Keratinocyte (primary cell): ENCODE data around the gene JPT1. TPM values are rescaled to one million over a fixed set of nuclear protein-coding genes. Genes with fewer than 3 reads are reported as not detected.

ENCODE experiments used
- DNase-seq: peaks from one replicate; pipeline ENCODE4 v3.0.0-alpha.2; 2011; ENCODE audit warnings: low read depth, missing footprints, low spot score
- FAIRE-seq: peaks from 2 replicates; lab custom pipeline; 2011; peaks lifted over from hg19 to GRCh38; lab: Jason Lieb, UNC
- H2AFZ ChIP-seq: 2 replicates; pipeline ENCODE4 v1.6.0; 2012; ENCODE audit warnings: low read length, control low read depth, inconsistent platforms; ENCODE audit not compliant: control insufficient read depth
- H3K27ac ChIP-seq: 2 replicates; pipeline ENCODE4 v1.5.1; 2011; ENCODE audit warnings: low read length; ENCODE audit not compliant: control insufficient read depth, insufficient read depth
- H3K27me3 ChIP-seq: 3 replicates; pipeline ENCODE4 v1.6.0; 2011; ENCODE audit warnings: low read length; ENCODE audit not compliant: control insufficient read depth, insufficient read depth; ENCODE audit errors: extremely low read depth
- H3K36me3 ChIP-seq, 2 experiments: 2 replicates in 1 of 2; 3 replicates in 1 of 2; pipeline ENCODE4 v1.5.1; 2011; ENCODE audit warnings: low read length in 2 of 2, mild to moderate bottlenecking in 1 of 2; ENCODE audit not compliant: control insufficient read depth in 2 of 2, insufficient read depth in 2 of 2; ENCODE audit errors: extremely low read depth in 1 of 2
- H3K4me1 ChIP-seq: 3 replicates; pipeline ENCODE4 v1.5.1; 2011; ENCODE audit warnings: low read length; ENCODE audit not compliant: control insufficient read depth, insufficient read depth; ENCODE audit errors: extremely low read depth
- H3K4me2 ChIP-seq: 3 replicates; pipeline ENCODE4 v1.6.0; 2011; ENCODE audit warnings: low read depth, low read length; ENCODE audit not compliant: control insufficient read depth, insufficient read depth; ENCODE audit errors: extremely low read depth
- H3K4me3 ChIP-seq, 3 experiments: fragments of 200-600 bp in 1 of 3; sonication (generic) in 1 of 3; 2 replicates in 2 of 3; 3 replicates in 1 of 3; pipeline ENCODE4 v1.5.1; 2011 to 2016; ENCODE audit warnings: low read length in 3 of 3, mild to moderate bottlenecking in 3 of 3, control low read depth in 2 of 3, inconsistent platforms in 1 of 3, low read depth in 1 of 3, mixed read lengths in 1 of 3, mixed run types in 1 of 3, moderate library complexity in 1 of 3; ENCODE audit not compliant: control insufficient read depth in 2 of 3, insufficient read depth in 2 of 3; ENCODE audit errors: extremely low read depth in 1 of 3
- H3K79me2 ChIP-seq: 2 replicates; pipeline ENCODE4 v1.6.0; 2012; ENCODE audit warnings: low read length; ENCODE audit not compliant: control insufficient read depth, insufficient read depth
- H3K9ac ChIP-seq: 3 replicates; pipeline ENCODE4 v1.6.0; 2011; ENCODE audit warnings: low read length; ENCODE audit not compliant: control insufficient read depth, insufficient read depth; ENCODE audit errors: extremely low read depth
- H3K9me1 ChIP-seq: 3 replicates; pipeline ENCODE4 v1.6.0; 2011; ENCODE audit warnings: low read length; ENCODE audit not compliant: control insufficient read depth, insufficient read depth; ENCODE audit errors: extremely low read depth
- H3K9me3 ChIP-seq: 2 replicates; pipeline ENCODE4 v1.5.1; 2012; ENCODE audit warnings: low read depth, low read length; ENCODE audit not compliant: control insufficient read depth
- H4K20me1 ChIP-seq: 3 replicates; pipeline ENCODE4 v1.6.0; 2011; ENCODE audit warnings: low read length; ENCODE audit not compliant: control insufficient read depth, insufficient read depth; ENCODE audit errors: extremely low read depth
- CTCF ChIP-seq, 3 experiments: IDR thresholded peaks in 1 of 3; conservative IDR thresholded peaks in 1 of 3; optimal IDR thresholded peaks in 1 of 3; 2 replicates in 2 of 3; 3 replicates in 1 of 3; pipeline versions ENCODE3 to v1.5.1; 2011; ENCODE audit warnings: low read length in 3 of 3, mild to moderate bottlenecking in 3 of 3, moderate library complexity in 2 of 3, control low read depth in 1 of 3, inconsistent platforms in 1 of 3; ENCODE audit not compliant: insufficient read depth in 2 of 3; ENCODE audit errors: extremely low read depth in 1 of 3
- EZH2 ChIP-seq: IDR thresholded peaks from one replicate; pipeline ENCODE4 v1.6.1; 2012; ENCODE audit warnings: inconsistent platforms, mild to moderate bottlenecking, low read length, moderate library complexity
- dilution Hi-C: fragments of 300-500 bp; cut with MboI; formaldehyde crosslinking; loops from one replicate; pipeline ENCODE4 v1.7.0; 2020; ENCODE audit warnings: low sequenced_read_pairs; ENCODE audit not compliant: extremely low pct_ligation_motif_present
- polyA minus RNA-seq, 3 experiments: library from RNA; depleted of rRNA, polyadenylated mRNA; stranded (reverse); fragments of >200 nt; gene quantifications; 1 replicate in 1 of 3; 2 replicates in 1 of 3; 3 replicates in 1 of 3; pipeline ENCODE4 v1.2.3, GENCODE V29; 2011
- polyA plus RNA-seq, 5 experiments: library from polyadenylated mRNA; depleted of rRNA in 3 of 5; stranded (reverse) in 3 of 5; stranded (forward) in 1 of 5; unstranded in 1 of 5; fragments of >200 nt; gene quantifications; 1 replicate in 1 of 5; 2 replicates in 3 of 5; 3 replicates in 1 of 5; pipeline versions ENCODE4 v1.2.1 to v1.2.3, GENCODE V29; 2011 to 2012; ENCODE audit warnings: missing spikeins in 2 of 5, low read depth in 1 of 5, low replicate concordance in 1 of 5

JPT1 gene, protein sequence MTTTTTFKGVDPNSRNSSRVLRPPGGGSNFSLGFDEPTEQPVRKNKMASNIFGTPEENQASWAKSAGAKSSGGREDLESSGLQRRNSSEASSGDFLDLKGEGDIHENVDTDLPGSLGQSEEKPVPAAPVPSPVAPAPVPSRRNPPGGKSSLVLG
- polyA plus RNA-seq (67.5 to 452 TPM (median 142 TPM) in 3 replicates), polyA minus RNA-seq (48.8 to 71.8 TPM (median 51.3 TPM) in 3 replicates)
- 130 TPM for polyA plus RNA-seq (2011; ENCODE audit: low read depth)
- polyA plus RNA-seq (2011; cell fraction: cytosol; rRNA removed) = 236 and 338 TPM in 2 replicates
- polyA plus RNA-seq (2011; cell fraction: nucleus; rRNA removed) = 135 and 172 TPM in 2 replicates
- polyA plus RNA-seq (2012; ENCODE audit: low replicate concordance) = 339 and 621 TPM in 2 replicates
- 395 TPM for polyA minus RNA-seq (2011; cell fraction: cytosol; rRNA and poly(A)+ RNA removed)
- 49.7 and 67.1 TPM in 2 replicates for polyA minus RNA-seq (2011; cell fraction: nucleus; rRNA and poly(A)+ RNA removed)

DNA sequence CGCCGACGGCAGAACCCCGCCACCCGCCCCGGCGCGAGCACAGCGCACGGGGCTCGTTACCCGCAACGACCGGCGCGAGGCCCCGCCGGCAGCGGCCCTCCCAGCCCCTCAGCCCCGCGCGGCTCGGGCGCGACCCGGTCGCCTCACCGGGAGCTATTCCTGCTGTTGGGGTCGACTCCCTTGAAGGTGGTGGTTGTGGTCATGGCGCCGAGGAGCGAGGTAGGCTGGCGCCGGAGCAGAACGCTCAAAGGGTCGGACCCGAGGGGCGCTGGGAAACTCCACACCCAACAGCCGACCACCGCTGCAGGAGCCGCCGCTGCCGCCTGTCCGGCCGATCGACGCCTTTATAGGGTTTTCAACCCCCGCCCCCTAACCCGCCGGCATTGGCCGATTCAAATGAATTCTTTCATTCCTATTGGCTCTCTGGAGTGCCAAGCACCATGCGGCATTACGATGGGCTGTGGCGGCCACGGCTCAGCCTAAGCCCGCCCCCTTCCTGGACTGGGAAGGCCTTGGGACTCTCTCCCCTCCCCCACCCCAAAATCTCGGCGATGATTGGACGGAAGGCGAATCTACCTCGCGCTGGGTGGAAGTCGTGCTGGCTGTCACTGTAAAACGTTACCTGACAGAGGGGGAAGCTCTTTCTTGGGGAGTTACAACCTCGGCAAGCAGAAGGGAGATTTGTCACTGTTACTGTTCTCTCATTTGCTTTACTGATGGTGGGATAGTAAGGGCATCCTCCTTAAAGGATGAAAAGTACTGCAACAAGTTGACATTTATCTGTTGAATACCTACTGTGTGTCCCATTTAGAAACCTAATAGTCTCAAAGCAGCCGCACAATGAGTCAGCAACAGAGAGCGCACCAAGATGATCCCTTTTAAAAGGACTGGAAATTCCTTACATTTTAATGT is at the start of gene JPT1:
TSS of gene JPT1 (minus strand) at position 318 of the 912 bp plus-strand sequence. CDS start at position 203, 115 bp downstream.
- Histone ChIP-seq H3K9ac (peak within 1 kb of the TSS; percentile 92), H2AFZ (peak within 1 kb of the TSS; percentile 11), H3K9me3 (no peaks in the 10 kb centered on the region), H3K4me1 (peaks cover 39% of the 10 kb centered on the region), H3K27me3 (no peaks in the 10 kb centered on the region), H3K4me2 (peak within 1 kb of the TSS; percentile 100), H3K9me1 (peaks cover 4% of the 10 kb centered on the region), H4K20me1 (peaks cover 13% of the 10 kb centered on the region), H3K36me3 (no peaks in the 10 kb centered on the region), H3K4me3 (peak within 1 kb of the TSS; percentile 84 to 99 (median 88)), H3K79me2 (peaks cover 49% of the 10 kb centered on the region), H3K27ac (peak within 1 kb of the TSS; percentile 77)
- TF ChIP-seq CTCF (optimal IDR thresholded peaks at IDR 0.05 in 1 of 3, IDR thresholded peaks at IDR 0.05 in 1 of 3, conservative IDR thresholded peaks at IDR 0.05 in 1 of 3; ENCODE audit: extremely low read depth in 1 of 3, insufficient read depth in 2 of 3, low read length in 3 of 3) (no peak), EZH2 (no peak)
- dilution Hi-C loops = no loop called here
- DNase-seq = peak; percentile 94
- FAIRE-seq = peak; percentile 41

DNA sequence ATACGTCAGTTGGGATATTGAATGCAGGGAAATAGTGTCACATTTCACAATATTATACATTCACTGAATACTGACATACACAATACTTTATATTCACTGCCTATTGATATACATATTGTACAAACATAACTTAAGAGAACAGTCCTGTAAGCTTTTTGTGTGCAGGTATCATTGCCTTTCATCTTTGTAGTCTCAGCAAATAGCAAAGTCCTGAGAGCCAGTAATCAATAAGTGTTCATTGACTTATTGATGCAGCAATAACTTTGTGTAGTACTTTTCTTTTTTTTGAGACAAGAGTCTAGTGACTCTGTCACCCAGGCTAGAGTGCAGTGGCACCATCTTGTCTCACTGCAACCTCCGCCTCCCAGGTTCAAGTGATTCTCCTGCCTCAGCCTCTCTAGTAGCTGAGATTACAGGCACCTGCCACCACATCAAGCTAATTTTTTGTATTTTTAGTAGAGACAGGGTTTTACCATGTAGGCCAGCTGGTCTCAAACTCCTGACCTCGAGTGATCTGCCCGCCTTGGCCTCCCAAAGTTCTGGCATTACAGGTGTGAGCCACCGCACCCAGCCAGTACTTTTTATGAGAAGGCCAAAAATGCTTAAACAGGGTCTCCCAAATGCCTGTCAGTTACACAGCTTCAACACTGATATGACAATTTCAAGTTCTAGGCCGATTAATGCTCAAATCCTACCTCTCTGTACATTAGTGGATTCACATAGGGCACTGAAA is 45.7 kb upstream of the JPT1 start:
- no peaks in the 10 kb centered on the region for H4K20me1 ChIP-seq
- no peak overlapping the region for H3K4me2 ChIP-seq
- dilution Hi-C loops = no loop called here
- no peak for TF ChIP-seq EZH2
- TF ChIP-seq CTCF (optimal IDR thresholded peaks at IDR 0.05 in 1 of 3, IDR thresholded peaks at IDR 0.05 in 1 of 3, conservative IDR thresholded peaks at IDR 0.05 in 1 of 3; ENCODE audit: extremely low read depth in 1 of 3, insufficient read depth in 2 of 3, low read length in 3 of 3) = no peak
- H3K9me1 ChIP-seq = no peaks in the 10 kb centered on the region
- H3K9ac ChIP-seq = no peak overlapping the region
- no peak overlapping the region for H3K4me3 ChIP-seq
- DNase-seq (no peak), FAIRE-seq (no peak)
- no peaks in the 10 kb centered on the region for H3K36me3 ChIP-seq
- no peak overlapping the region for H2AFZ ChIP-seq
- no peak overlapping the region for H3K27ac ChIP-seq
- H3K27me3 ChIP-seq = no peaks in the 10 kb centered on the region
- H3K79me2 ChIP-seq = no peaks in the 10 kb centered on the region
- no peaks in the 10 kb centered on the region for H3K4me1 ChIP-seq
- H3K9me3 ChIP-seq = no peaks in the 10 kb centered on the region
